Measurements from ENCODE around the gene PADI2. TPM values are rescaled to one million over a fixed set of nuclear protein-coding genes. Genes with fewer than 3 reads are reported as not detected.
A peak's percentile ranks its signal among the peaks of the same experiment; 100 is the strongest.

PADI2 gene
- total and polyA plus RNA-seq, 12 donors: 0.20 to 0.88 (median 0.44) TPM; not detected in 2

DNA sequence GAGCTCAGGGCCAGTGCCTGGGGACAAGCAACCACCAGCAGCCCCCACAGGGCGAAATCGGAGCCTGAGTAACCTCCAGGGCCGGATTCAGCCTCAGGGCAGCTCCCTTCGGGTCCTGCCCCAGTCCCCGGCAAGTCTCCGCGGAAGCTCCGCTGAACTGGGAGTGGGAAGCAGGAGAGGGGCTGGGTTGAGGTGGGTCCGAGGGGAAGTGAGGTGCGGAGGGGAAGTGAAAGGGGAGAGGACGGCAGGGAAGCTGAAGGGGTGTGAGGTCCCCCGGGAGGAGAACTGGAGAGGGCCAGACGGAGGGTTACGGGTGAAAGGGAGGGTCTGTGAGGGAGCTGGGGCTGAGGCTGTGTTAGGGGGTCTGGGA, 560 bp downstream of the PADI2 start:
- Histone ChIP-seq H3K27me3 (peaks cover 17% of the 10 kb centered on the region), H3K36me3 (replicated peaks in 1 of 2) (no peaks in the 10 kb centered on the region), H3K4me3 (peak overlapping the region in 1 of 4 donors; percentile 46), H3K9me3 (replicated peaks in 1 of 3) (no peaks in the 10 kb centered on the region), H3K27ac (no peak overlapping the region), H3K4me1 (replicated peaks in 1 of 2) (peaks cover 4 to 5% of the 10 kb centered on the region in 2 donors)
- DNase-seq: no peak
- no peak for TF ChIP-seq POLR2A (IDR thresholded peaks at IDR 0.05)
- TF ChIP-seq, protein P1, sequence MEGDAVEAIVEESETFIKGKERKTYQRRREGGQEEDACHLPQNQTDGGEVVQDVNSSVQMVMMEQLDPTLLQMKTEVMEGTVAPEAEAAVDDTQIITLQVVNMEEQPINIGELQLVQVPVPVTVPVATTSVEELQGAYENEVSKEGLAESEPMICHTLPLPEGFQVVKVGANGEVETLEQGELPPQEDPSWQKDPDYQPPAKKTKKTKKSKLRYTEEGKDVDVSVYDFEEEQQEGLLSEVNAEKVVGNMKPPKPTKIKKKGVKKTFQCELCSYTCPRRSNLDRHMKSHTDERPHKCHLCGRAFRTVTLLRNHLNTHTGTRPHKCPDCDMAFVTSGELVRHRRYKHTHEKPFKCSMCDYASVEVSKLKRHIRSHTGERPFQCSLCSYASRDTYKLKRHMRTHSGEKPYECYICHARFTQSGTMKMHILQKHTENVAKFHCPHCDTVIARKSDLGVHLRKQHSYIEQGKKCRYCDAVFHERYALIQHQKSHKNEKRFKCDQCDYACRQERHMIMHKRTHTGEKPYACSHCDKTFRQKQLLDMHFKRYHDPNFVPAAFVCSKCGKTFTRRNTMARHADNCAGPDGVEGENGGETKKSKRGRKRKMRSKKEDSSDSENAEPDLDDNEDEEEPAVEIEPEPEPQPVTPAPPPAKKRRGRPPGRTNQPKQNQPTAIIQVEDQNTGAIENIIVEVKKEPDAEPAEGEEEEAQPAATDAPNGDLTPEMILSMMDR (IDR thresholded peaks at IDR 0.05): no peak
- intact Hi-C loops (cut with DNase I): no loop called here
- 25 to 31% (median 29%) methylated on average over 14 of the region's 14 CpGs for WGBS, 4 donors

DNA sequence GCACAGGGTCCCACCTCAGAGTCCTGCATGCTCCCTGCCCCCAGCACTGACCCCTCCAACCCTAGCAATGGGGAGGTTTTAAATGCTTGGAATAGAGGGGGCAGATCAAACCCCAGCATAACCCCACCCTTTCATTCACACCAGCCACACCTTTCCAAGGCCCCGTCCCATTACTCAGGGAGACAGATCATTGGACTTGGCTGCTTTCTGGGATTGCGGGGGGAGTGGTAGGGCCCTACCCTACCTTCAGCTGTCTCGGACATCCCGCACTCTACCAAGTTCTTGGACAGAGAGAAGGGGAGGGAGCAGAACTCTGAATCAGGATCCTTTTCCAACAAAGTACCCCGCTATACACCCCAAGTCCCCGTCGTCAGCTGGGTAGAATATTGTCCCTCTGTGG, 983 bp downstream of the PADI2 start:
- Histone ChIP-seq H3K27me3 (peaks cover 17% of the 10 kb centered on the region), H3K4me1 (replicated peaks in 1 of 2) (peaks cover 7% of the 10 kb centered on the region in 2 donors), H3K27ac (no peak overlapping the region), H3K36me3 (replicated peaks in 1 of 2) (no peaks in the 10 kb centered on the region), H3K9me3 (replicated peaks in 1 of 3) (no peaks in the 10 kb centered on the region), H3K4me3 (no peak overlapping the region)
- no peak for DNase-seq
- 58 to 80% (median 68%) methylated on average over 2 to 7 of the region's 7 CpGs for WGBS, 4 donors
- intact Hi-C loops (cut with DNase I): no loop called here
- no peak for TF ChIP-seq POLR2A (IDR thresholded peaks at IDR 0.05)
- TF ChIP-seq, protein P1 (IDR thresholded peaks at IDR 0.05): no peak

DNA sequence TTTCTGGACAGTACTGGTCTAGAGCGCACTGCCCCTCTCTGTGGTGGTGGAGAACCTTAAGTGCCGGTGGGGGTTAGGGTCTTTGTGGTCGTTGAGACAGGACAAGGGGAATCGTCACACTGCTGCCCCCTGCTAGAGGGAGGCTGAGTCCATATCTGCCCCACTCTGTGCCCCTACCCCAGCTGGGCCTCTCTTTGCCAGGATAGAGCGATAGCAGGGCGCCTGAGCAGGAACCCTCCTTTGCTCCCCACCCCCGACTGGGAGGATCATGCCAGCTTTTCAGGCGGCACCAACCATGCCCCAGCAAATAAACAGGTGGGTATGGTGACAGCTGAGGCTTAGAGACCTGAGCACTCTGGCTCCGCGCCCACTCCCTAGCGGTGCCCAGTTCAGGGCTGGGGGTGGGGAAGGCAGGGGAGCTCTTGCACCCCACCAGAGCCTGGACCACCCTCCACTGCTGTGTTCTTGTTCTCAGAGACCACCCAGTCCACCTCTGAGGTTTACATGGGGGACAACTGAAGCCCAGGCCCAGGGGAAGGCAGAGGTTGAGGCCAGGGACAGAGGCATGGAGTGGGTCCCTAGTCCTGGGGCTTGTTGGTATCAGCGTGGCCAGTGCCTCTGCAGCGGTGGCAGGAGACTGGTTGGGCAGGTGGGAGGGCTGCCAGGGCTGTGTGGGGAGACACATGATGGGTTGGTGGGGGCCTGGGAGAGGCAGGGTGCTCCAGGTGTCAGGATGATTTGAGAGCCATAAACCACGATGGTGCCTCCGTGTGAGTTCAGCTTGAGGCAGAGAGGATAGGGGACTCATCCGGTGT, 1.6 kb downstream of the PADI2 start:
- no peak for TF ChIP-seq POLR2A (IDR thresholded peaks at IDR 0.05)
- TF ChIP-seq, protein P1 (IDR thresholded peaks at IDR 0.05): no peak
- WGBS, 4 donors: 72 to 82% (median 79%) methylated on average over 8 to 16 of the region's 16 CpGs
- H3K4me3 ChIP-seq: no peak overlapping the region
- H3K36me3 ChIP-seq (replicated peaks in 1 of 2): no peaks in the 10 kb centered on the region
- intact Hi-C loops (cut with DNase I): no loop called here
- H3K27ac ChIP-seq: no peak overlapping the region
- no peaks in the 10 kb centered on the region for H3K9me3 ChIP-seq (replicated peaks in 1 of 3)
- H3K4me1 ChIP-seq (replicated peaks in 1 of 2): peaks cover 7% of the 10 kb centered on the region in 2 donors
- peaks cover 17% of the 10 kb centered on the region for H3K27me3 ChIP-seq
- no peak for DNase-seq

DNA sequence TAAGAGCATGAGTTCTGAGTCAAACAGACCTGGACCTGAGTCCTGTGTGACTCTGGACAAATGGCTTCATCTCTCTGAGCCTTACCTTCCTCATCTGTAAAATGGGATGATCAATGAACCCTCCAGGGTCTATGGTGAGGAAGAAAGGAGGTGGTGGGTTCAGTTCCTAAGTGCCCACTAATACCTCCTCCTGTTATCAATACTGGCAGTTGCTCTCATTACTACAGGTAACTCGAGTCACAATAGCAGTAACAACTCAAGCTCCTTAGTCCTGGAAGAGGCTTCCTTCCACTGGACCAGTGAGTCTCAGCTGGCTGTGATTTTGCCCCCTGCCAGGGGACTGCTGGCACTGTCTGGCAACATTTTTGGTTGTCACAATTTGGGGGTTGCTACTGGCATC, 2.6 kb downstream of the PADI2 start:
- H3K36me3 ChIP-seq (replicated peaks in 1 of 2): no peaks in the 10 kb centered on the region
- 29 to 80% (median 69%) methylated on average over 1 of the region's 1 CpG for WGBS, 4 donors
- intact Hi-C loops (cut with DNase I): no loop called here
- no peak for DNase-seq
- no peak overlapping the region for H3K4me3 ChIP-seq
- no peak overlapping the region for H3K27ac ChIP-seq
- peaks cover 17% of the 10 kb centered on the region for H3K27me3 ChIP-seq
- no peak for TF ChIP-seq POLR2A (IDR thresholded peaks at IDR 0.05)
- TF ChIP-seq, protein P1 (IDR thresholded peaks at IDR 0.05): no peak
- H3K9me3 ChIP-seq (replicated peaks in 1 of 3): no peaks in the 10 kb centered on the region
- peaks cover 7% of the 10 kb centered on the region in 2 donors for H3K4me1 ChIP-seq (replicated peaks in 1 of 2)
